Measurements from ENCODE around the gene STARD5. TPM values are rescaled to one million over a fixed set of nuclear protein-coding genes. Genes with fewer than 3 reads are reported as not detected.

STARD5 gene
- total RNA-seq, 1 donor from 2014 or later, result 8.5 TPM

DNA sequence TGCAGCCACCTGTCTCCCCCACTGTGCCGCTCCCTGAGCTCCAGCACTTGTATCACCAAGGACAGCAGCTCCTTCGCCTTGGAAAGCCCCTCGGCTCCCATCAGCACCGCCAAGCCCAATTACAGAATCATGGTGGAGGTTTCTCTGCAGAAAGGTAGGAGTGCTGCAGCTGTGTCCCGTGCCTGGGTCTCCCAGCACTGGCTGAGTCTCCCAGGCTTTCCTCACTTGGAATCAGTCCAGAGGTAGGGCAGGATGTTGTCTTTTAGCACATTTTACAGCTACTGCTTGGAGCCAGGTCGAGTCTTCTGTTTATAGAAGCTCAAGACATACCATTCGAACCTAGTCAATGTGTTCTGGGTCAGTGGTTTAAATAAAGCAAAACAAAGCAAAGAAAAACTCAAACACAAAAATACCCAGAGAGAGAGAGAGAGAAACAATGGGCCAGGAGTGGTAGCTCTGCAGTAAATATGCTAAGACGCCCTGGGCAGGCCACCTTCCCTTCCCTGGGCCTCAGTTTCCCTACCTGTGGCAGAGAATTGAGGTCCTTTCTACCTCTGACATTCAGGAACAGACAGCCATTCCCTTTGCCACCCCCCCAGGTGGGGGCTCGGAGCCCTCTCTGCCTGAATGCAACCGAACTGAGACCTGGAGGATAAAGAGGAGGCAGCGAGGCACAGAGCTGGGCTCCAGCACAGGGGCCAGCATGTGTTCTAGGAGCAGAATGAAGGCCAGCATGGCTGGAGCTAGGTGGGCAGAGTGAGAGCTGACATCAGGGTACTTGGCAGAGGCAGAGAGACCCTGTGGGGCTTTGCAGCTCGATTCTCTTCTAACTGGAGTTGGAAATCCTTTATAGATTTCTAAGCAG lies 44.1 kb downstream of the STARD5 start:
- no peaks in the 10 kb centered on the region for H3K27me3 ChIP-seq
- peaks cover 3% of the 10 kb centered on the region for H3K4me1 Mint-ChIP-seq
- peaks cover 1% of the 10 kb centered on the region for H3K4me1 ChIP-seq
- H3K27me3 Mint-ChIP-seq (ENCODE audit: insufficient read depth, low read depth), result peaks cover 5% of the 10 kb centered on the region
- H3K9me3 Mint-ChIP-seq, result peaks cover 13% of the 10 kb centered on the region
- H3K4me3 ChIP-seq, result no peak overlapping the region
- DNase-seq (ENCODE audit: low spot score), result no peak
- H3K36me3 ChIP-seq, result no peaks in the 10 kb centered on the region
- H3K4me2 ChIP-seq, result no peak overlapping the region
- H3K4me3 Mint-ChIP-seq, result no peak overlapping the region
- no peak overlapping the region for H2AFZ ChIP-seq (replicated peaks)
- no peak overlapping the region for H3K9ac ChIP-seq
- peaks cover 1% of the 10 kb centered on the region for H3F3A ChIP-seq (ENCODE audit: low read depth)
- no peaks in the 10 kb centered on the region for H3K9me3 ChIP-seq (ENCODE audit: low read depth)
- H3K27ac ChIP-seq, result no peak overlapping the region
- H3K36me3 Mint-ChIP-seq, result no peaks in the 10 kb centered on the region
- TF ChIP-seq, protein P1, sequence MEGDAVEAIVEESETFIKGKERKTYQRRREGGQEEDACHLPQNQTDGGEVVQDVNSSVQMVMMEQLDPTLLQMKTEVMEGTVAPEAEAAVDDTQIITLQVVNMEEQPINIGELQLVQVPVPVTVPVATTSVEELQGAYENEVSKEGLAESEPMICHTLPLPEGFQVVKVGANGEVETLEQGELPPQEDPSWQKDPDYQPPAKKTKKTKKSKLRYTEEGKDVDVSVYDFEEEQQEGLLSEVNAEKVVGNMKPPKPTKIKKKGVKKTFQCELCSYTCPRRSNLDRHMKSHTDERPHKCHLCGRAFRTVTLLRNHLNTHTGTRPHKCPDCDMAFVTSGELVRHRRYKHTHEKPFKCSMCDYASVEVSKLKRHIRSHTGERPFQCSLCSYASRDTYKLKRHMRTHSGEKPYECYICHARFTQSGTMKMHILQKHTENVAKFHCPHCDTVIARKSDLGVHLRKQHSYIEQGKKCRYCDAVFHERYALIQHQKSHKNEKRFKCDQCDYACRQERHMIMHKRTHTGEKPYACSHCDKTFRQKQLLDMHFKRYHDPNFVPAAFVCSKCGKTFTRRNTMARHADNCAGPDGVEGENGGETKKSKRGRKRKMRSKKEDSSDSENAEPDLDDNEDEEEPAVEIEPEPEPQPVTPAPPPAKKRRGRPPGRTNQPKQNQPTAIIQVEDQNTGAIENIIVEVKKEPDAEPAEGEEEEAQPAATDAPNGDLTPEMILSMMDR (IDR thresholded peaks at IDR 0.05), result no peak
- no peak for TF ChIP-seq EZH2 (IDR thresholded peaks at IDR 0.05)
- TF ChIP-seq EZH2phosphoT487 (IDR thresholded peaks at IDR 0.05), result no peak
- H3K79me2 ChIP-seq (ENCODE audit: low read depth), result no peaks in the 10 kb centered on the region
- H4K20me1 ChIP-seq (ENCODE audit: low read depth), result no peaks in the 10 kb centered on the region
- H3K27ac Mint-ChIP-seq, result no peak overlapping the region

GRCh38 chr15:81278306-81279029 lies 45.5 kb downstream of the STARD5 start:
- H3K9ac ChIP-seq, result no peak overlapping the region
- no peaks in the 10 kb centered on the region for H3K27me3 ChIP-seq
- H3K4me3 ChIP-seq, result no peak overlapping the region
- no peak overlapping the region for H3K4me2 ChIP-seq
- H3K4me1 Mint-ChIP-seq, result peaks cover 7% of the 10 kb centered on the region
- peaks cover 4% of the 10 kb centered on the region for H3F3A ChIP-seq (ENCODE audit: low read depth)
- H3K27me3 Mint-ChIP-seq (ENCODE audit: insufficient read depth, low read depth), result peaks cover 5% of the 10 kb centered on the region
- no peaks in the 10 kb centered on the region for H3K9me3 ChIP-seq (ENCODE audit: low read depth)
- no peaks in the 10 kb centered on the region for H3K36me3 ChIP-seq
- no peaks in the 10 kb centered on the region for H3K79me2 ChIP-seq (ENCODE audit: low read depth)
- TF ChIP-seq EZH2phosphoT487 (IDR thresholded peaks at IDR 0.05), result no peak
- TF ChIP-seq EZH2 (IDR thresholded peaks at IDR 0.05), result no peak
- TF ChIP-seq, protein P1 (IDR thresholded peaks at IDR 0.05), result no peak
- no peaks in the 10 kb centered on the region for H4K20me1 ChIP-seq (ENCODE audit: low read depth)
- H3K27ac ChIP-seq, result no peak overlapping the region
- no peak overlapping the region for H2AFZ ChIP-seq (replicated peaks)
- no peaks in the 10 kb centered on the region for H3K36me3 Mint-ChIP-seq
- no peak overlapping the region for H3K27ac Mint-ChIP-seq
- peaks cover 13% of the 10 kb centered on the region for H3K9me3 Mint-ChIP-seq
- H3K4me3 Mint-ChIP-seq, result no peak overlapping the region
- DNase-seq (ENCODE audit: low spot score), result no peak
- peaks cover 4% of the 10 kb centered on the region for H3K4me1 ChIP-seq

DNA sequence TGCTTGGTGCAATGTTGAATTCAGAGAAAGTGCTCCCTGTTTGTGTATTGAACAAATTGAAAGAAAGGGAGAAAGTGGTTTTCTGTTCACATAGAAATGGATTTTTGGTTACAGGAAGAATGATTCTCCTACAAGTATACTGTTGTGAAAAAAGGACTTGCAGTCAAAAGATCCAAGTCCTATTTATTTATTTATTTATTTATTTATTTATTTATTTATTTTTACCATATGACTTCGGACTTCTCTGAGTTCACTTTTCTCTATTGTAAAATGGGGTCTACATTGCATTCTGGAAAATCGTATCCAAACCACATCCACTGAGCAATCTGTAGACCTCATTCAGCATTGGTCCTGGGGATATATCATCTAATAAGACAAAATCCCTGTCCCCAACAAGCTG lies 46.1 kb downstream of the STARD5 start:
- Histone ChIP-seq H3K27me3 (no peaks in the 10 kb centered on the region), H2AFZ (replicated peaks) (no peak overlapping the region), H3K4me1 (peaks cover 4% of the 10 kb centered on the region), H3K4me2 (no peak overlapping the region), H3K27ac (no peak overlapping the region), H3F3A (ENCODE audit: low read depth) (peaks cover 4% of the 10 kb centered on the region), H4K20me1 (ENCODE audit: low read depth) (no peaks in the 10 kb centered on the region), H3K79me2 (ENCODE audit: low read depth) (no peaks in the 10 kb centered on the region), H3K36me3 (no peaks in the 10 kb centered on the region), H3K9me3 (ENCODE audit: low read depth) (no peaks in the 10 kb centered on the region), H3K9ac (no peak overlapping the region), H3K4me3 (no peak overlapping the region)
- H3K36me3 Mint-ChIP-seq, result no peaks in the 10 kb centered on the region
- H3K9me3 Mint-ChIP-seq, result peaks cover 13% of the 10 kb centered on the region
- peaks cover 7% of the 10 kb centered on the region for H3K4me1 Mint-ChIP-seq
- peaks cover 5% of the 10 kb centered on the region for H3K27me3 Mint-ChIP-seq (ENCODE audit: insufficient read depth, low read depth)
- TF ChIP-seq, protein P1 (IDR thresholded peaks at IDR 0.05), result no peak
- no peak for TF ChIP-seq EZH2 (IDR thresholded peaks at IDR 0.05)
- no peak for TF ChIP-seq EZH2phosphoT487 (IDR thresholded peaks at IDR 0.05)
- H3K4me3 Mint-ChIP-seq, result no peak overlapping the region
- no peak for DNase-seq (ENCODE audit: low spot score)
- no peak overlapping the region for H3K27ac Mint-ChIP-seq
